HG03460 (cell line): ENCODE results near the gene MTHFR.
"Not testable (repeated sequence)": the region's sequence is repeated elsewhere in the genome, so short reads cannot be mapped to it uniquely, and the experiment has no call there.

ENCODE experiments used
- ATAC-seq: cut with Tn5 transposase; IDR thresholded peaks from one replicate; pipeline ENCODE4 v1.9.1; 2021; ENCODE audit not compliant: unreplicated experiment

MTHFR gene

GRCh38 chr1:11833900-11834299 lies 28.1 kb upstream of the MTHFR start:
- no peak for ATAC-seq

DNA sequence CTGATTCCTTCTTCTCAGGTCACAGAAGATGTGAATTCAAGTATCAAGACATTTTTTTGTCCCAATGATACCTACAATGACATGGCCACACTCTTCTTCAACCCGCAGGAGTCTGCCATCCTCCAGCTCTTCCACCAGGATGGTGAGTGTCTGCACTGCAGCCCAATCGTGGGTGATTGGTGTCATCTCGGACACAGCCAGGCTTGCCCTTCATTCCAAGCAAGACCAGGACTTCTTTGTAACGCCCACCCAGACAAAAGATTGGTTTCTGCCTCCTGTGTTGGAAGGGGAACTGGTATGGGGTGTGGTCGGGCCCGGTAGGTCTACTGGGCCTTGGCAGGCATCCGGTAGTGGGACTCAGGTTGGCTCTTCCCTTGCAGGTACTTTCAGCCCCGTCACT lies 27.7 kb upstream of the MTHFR start:
- no peak for ATAC-seq

- no peak for ATAC-seq
These were observed 26.4 kb upstream of the MTHFR start for GRCh38 chr1:11831945-11832725.

DNA sequence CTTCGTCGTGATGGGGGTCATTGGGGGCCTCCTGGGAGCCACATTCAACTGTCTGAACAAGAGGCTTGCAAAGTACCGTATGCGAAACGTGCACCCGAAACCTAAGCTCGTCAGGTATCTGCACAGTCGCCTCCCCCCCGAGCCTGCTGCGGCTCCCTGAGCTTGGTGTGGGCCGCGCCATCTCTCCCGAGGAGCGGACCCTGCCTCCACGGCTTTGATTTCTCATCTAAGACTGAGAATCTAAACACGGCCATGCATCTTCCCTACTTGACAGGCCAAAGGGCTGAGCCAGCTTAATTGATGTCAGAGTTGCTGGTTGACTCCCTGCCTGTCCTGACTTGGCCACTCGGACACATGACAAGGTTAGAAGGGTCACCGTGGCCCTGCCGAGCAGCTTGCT lies 22.7 kb upstream of the MTHFR start:
- no peak for ATAC-seq

- ATAC-seq: no peak
These were observed 21.2 kb upstream of the MTHFR start for GRCh38 chr1:11826946-11827345.

GRCh38 chr1:11825131-11825530 lies 19.4 kb upstream of the MTHFR start:
- ATAC-seq: no peak

DNA sequence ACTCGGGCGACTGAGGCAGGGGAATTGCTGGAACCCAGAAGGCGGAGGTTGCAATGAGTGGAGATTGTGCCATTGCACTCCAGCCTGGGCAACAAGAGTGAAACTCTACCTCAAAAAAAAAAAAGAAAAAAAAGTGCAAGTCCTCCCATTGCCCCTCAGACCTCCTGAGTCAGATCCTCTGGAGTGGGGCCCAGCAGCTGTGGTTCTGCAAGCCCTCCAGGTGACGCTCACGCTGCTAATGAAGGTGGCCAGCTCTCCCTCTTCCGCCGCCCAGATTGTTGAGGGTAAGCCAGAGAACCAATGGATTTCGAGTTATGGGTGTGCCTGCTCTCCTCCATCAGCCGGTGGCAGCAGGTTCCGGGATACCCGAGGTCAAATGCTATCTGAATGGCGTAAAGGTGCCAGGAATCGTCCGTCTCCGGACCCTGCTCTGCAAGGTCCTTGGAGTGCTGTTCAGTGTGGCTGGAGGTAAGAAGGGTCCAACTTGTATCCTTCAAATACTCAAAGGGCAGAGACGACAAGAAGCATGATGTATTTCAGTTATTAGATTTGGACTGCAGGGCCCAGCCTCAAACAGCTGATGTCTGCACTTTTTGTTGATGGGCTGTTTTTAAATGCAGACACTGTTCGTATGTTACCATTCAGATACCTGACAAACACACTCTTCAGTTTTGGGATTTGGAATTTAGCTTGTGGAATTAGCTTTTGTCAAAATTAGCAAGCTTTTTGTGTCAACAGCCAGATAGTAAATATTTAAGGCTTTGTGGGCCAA lies 17.8 kb upstream of the MTHFR start:
- ATAC-seq: no peak

DNA sequence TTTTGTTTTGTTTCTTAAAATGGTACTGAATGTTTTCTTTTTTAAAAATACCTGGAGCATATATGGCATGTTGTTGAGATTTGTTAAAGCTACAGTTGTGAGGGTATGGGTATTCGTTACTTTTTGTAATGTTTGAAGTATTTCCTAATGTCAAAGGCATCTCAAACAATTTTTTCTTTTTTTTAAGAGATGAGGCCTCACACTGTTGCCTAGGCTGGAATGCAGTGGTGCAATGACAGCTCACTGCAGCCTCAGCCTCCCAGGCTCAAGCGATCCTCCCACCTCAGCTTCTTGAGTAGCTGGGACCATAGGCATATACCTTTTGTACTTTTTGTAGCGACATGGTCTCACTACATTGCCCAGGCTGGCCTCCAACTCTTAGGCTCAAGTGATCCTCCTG lies 16.3 kb upstream of the MTHFR start:
- ATAC-seq: no peak

GRCh38 chr1:11817192-11817591 lies 11.4 kb upstream of the MTHFR start:
- ATAC-seq: no peak

DNA sequence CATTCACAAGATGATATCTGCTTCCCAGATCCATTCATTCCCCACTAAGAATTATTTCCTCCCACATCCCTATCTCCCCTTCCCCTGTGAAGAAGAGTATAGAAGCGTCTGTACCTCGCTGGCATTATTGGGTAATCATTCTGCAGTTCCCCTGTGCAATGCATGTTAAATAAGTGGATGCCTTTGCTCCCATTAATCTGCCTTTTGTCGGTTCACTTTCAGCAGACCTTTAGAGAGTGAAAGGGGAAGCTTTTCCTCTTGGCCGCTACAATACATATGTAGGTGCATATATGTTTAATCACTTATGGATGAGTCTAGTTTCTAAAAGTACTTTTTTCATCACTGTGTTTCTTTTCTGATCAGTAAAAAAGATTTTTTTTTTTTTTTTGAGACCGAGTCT lies 7.3 kb upstream of the MTHFR start:
- ATAC-seq: no peak

DNA sequence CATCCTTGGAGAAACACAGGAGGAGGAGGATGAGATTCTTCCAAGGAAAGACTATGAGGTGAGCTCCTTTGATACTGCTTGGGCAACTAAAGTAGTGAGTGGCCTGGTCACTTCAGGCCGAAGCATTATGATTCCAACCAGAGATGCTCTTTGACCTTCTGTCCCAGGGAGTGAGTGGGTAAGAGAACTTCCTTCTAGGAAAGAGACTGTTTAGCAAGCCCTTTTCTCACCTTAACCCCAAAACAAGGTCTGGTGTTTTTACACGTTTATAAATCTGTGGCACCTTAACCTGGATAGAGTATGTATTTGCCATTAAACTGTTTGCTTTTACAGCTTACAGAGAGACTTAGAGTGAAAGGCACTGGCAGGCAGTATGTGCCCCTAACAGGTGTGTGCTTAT lies 1.4 kb upstream of the MTHFR start:
- no peak for ATAC-seq

DNA sequence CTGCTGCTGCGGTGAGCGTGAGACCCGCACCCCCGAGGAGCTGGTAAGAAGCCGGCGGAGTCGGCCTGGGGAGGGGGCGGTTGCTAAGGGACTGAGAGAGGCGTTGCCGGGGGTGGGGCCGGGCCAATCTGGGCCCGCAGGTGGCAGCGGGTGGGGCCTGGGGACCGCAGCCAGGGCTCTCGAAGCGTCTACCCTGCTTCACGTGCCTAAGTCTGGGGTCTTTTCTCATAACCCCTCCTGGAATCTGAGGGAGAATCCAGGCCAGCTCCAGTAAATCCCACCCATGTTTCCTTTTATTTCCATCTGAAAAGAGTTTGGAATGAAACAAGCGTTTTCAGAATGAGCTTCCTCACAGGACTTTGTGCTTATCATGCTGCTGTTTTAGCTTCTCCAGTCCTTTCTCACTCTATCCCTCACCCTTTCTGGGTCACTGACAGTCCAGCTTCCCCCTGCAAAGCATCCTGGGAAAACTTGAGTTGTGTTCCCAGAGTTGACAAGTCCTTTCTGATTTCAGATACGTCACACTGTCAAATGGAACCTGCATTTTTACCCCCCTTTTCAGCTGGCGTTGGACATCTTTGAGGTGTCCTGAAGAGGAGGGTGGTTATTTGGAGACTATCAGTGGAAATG lies 658 bp upstream of the MTHFR start:
- peak; percentile 31 for ATAC-seq

GRCh38 chr1:11804666-11805421 lies 920 bp downstream of the MTHFR start:
- ATAC-seq: no peak

DNA sequence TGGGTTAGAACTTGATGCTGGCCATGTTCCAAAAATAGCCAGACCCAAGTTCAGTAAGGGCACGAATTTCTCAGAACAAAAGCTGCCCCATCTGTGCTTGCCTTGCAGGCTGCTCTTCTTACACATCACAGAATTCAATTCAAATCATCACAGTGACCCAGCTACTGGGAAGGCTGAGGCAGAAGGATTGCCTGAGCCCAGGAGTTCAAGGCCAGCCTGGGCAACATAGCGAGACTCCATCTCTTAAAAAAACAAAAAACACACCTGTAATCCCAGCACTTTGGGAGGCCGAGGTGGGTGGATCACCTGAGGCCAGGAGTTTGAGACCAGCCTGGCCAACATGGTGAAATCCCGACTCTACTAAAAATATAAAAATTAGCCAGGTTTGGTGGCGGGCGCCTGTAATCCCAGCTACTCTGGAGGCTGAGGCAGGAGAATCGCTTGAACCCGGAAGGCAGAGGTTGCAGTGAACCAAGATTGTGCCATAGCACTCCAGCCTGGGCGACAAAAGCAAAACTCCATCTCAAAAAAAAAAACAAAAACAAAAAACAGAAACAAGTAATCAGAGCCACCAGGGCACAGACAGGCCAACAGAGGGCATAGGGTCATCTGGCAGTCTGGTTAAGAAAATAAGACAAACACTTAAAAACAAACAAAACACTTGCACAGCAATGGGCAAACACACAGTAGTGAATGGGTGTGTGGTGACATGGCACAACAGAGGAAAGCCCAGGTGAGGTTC lies 1.7 kb downstream of the MTHFR start:
- ATAC-seq: not testable (repeated sequence)

DNA sequence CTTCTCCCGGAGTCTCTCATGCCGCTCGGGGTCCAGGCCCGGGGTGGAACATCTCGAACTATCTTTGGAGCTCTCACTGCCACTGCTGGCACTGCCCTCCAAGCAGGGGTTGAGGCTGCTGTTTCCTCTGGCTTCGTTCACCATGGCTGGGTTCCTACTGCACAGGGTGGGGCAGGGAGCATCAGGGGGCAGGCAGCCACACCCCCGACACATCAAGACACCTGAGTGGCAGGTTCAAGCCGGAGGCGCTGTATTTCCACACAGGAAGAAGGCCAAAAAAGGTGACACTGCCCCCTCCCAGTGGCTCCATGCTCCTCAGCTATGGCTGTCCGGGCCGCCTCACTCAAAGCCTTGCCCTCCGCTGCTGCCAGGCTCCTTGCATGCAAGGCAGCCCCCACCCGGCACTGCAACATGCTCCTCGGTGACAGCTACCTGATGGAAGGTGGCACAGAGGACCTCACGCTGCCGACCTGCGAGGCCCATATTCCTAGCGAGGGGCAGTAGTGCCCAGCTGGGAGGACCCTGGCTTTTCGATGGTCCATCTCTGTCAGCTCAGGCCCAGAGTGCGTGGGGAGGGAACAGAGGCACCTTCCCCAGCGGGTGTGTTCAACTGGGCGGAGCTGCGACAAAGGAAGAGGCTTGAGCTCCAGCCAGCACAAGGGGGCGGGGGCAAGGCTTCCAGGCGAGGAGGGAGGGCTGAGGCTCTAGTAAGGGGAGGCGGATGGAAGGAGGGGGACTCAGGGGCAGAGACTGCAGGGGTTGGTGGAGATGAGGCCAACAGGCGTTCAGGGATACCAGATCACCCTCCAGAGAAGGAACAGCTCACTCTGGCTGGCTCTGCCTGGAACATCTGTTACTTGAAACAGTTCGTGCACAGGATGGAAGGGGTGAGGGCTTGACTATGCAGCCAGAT lies 2.5 kb downstream of the MTHFR start:
- peak; percentile 27 for ATAC-seq

GRCh38 chr1:11802616-11802972 lies 3.2 kb downstream of the MTHFR start:
- no peak for ATAC-seq

GRCh38 chr1:11800756-11801433 lies 4.9 kb downstream of the MTHFR start:
- no peak for ATAC-seq

GRCh38 chr1:11800391-11800755 lies 5.4 kb downstream of the MTHFR start:
- no peak for ATAC-seq

- ATAC-seq: no peak
These were observed 5.9 kb downstream of the MTHFR start for GRCh38 chr1:11799896-11800295.
